HG02852 (cell line): ENCODE measurements around the gene MPRIP.

Experiments used
- ATAC-seq: cut with Tn5 transposase; IDR thresholded peaks from one replicate; pipeline ENCODE4 v1.9.1; 2021; ENCODE audit warnings: mild to moderate bottlenecking, moderate library complexity; ENCODE audit not compliant: unreplicated experiment

The MPRIP gene

DNA sequence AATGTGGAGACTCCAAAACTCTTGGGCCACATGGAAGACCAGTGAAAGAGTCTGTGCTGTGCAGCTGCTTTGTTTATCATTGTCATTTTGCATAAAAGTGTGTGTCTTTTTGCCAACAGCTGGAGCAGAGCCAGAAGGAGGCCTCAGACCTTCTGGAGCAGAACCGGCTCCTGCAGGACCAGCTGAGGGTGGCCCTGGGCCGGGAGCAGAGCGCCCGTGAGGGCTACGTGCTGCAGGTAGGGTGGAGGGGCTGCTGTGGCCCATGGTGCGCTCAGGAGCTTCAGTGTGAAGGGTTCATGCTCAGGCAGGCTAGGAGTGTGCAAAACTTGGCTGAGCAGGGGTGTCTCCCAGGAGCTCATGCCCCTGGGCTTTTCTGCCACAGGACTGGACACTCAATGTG is 118.9 kb downstream of the MPRIP start:
- no peak for ATAC-seq

DNA sequence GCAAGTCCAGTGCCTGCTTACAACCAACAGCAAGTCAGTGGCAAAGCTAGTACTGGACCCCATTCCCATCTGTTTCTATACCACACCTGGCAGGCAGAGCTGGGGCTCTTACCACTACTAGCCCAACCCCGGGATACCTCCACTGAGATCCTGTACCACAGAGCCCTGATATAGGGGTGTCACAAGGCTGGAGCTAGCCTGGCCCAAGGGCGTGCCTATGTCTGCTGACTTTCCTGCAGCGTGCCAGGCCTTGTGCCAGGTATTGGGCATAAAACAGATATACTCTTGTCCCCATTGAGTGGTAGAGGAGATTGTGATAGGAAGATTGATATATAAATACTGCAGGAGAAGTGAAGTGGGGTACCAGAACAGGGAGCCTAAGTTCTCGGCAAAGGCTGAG is 119.5 kb downstream of the MPRIP start:
- ATAC-seq = no peak

DNA sequence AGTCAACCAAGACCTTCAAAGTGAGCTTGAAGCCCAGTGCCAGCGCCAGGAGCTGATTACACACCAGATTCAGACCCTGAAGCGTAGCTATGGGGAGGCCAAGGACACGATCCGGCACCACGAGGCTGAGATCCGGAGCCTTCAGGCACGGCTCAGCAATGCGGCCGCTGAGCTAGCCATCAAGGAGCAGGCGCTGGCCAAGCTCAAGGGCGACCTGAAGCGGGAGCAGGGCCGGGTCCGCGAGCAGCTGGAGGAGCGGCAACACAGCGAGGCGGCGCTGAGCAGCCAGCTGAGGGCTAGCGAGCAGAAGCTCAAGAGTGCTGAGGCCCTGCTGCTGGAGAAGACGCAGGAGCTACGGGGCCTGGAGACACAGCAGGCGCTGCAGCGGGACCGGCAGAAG is 121.9 kb downstream of the MPRIP start:
- ATAC-seq = no peak

DNA sequence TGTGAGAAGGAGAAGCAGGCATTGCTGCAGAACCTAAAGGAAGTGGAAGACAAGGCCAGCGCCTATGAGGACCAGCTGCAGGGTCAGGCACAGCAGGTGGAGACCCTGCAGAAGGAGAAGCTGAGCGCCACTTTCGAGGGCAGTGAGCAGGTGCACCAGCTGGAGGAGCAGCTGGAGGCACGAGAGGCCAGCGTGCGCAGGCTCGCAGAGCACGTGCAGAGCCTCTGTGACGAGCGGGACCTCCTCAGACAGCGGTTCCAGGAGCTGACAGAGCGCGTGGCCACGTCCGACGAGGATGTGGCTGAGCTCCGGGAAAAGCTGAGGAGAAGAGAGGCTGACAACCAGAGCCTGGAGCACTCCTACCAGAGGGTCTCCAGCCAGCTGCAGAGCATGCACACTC is 122.4 kb downstream of the MPRIP start:
- no peak for ATAC-seq

DNA sequence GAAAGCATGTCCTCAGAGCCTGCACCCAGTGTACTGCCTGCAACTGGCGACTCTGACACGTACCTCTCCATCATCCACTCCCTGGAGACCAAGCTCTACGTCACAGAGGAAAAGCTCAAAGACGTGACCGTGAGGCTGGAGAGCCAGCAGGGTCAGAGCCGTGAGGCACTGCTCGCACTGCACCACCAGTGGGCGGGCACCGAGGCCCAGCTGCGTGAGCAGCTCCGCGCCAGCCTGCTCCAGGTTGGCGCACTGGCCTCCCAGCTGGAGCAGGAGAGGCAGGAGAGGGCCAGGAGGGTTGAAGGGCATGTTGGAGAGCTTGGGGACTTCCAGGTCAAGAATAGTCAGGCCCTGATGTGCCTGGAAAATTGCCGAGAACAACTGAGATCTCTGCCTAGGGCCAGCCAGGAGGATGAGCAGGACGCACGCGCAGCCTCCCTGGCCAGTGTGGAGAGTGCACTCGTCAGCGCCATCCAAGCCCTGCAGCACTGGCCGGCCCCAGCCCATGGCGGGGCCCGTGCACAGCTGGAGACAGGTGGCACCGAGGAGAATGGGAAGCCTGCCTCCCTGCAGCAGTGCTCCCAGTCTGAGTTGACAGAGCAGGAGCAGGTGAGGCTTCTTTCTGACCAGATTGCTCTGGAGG is 123.5 kb downstream of the MPRIP start:
- no peak for ATAC-seq

DNA sequence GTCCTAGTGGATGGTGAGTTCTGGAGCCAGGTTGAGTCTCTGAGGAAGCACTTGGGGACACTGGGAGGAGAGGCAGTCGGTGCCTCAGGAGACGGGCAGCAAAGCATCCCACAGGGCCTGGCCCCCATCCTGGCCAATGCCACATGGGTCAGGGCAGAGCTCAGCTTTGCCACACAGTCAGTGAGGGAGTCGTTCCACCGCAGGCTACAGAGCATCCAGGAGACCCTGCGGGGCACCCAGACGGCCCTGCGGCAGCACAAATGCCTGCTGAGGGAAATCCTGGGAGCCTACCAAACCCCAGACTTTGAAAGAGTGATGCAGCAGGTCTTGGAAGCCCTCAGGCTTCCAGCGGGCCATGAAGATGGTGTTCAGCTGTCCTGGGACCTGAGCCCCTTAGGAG is 124.2 kb downstream of the MPRIP start:
- ATAC-seq = no peak

DNA sequence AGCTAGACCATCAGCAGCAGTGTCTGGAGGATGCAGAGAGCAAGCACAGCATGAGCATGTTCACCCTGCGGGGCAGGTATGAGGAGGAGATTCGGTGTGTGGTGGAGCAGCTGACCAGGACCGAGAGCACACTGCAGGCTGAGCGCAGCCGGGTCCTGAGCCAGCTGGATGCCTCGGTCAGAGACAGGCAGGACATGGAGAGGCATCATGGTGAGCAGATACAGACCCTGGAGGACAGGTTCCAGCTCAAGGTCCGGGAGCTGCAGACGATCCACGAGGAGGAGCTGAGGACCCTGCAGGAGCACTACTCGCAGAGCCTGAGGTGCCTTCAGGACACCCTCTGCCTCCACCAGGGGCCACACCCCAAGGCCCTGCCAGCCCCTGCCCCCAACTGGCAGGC is 125.1 kb downstream of the MPRIP start:
- ATAC-seq = no peak

DNA sequence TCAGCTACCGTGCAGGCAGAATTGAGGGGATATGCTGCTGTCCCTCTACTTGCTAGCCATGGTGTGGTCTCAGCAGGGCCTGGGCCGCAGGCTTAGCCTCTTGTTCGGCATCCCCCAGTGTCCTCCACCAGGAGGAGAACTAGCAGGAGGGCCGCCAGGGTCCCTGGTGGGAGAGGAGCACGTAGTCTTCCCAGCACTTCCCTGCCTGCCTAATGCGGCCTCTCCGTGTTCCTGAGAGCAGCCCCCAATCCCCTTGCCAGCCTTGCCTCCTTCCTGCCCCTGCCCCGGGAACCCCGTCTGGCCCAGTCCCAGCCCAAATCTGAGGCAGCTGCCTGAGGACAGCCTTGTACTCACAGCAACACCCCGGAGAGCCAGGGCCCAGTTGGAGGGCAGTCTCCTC is 125.7 kb downstream of the MPRIP start:
- ATAC-seq = no peak

DNA sequence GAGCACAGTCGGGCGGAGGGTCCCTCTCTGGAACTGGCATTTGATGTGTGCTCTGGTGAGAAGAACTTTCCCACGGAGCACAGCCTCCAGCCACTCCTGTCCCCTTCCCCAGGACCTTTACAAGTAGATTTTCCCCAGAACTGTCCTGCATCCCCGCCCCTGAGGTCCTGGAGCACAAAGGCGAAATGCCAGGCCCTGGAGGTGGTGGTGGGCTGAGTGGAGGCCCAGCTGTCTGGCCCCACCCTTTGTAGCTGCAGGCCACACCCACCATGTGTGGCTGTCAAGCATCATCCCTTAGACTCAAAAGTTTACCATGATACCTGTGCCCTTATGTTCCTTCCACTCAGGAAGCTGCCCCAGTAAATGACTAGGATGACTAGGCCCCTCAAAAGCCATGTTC is 126.1 kb downstream of the MPRIP start:
- no peak for ATAC-seq

DNA sequence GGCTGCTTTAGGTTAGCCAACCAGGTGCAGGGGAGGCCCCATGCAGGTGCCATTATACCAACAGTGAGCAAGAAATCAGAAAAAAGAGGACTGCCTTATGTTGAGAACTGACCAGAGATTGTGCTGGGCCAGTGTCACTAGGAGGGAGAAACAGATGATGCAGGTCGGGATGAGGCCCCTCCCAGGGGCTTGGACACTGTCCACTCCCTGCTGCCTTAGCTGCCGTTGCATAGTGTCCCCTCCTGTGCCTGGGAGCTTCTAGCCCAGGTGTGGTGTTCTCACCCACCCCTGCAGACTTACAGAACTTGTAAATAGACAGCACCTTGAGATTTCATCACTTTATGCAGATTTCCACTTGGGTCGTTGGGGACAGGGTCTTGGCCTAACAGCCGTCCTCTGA is 127.1 kb downstream of the MPRIP start:
- ATAC-seq = no peak

DNA sequence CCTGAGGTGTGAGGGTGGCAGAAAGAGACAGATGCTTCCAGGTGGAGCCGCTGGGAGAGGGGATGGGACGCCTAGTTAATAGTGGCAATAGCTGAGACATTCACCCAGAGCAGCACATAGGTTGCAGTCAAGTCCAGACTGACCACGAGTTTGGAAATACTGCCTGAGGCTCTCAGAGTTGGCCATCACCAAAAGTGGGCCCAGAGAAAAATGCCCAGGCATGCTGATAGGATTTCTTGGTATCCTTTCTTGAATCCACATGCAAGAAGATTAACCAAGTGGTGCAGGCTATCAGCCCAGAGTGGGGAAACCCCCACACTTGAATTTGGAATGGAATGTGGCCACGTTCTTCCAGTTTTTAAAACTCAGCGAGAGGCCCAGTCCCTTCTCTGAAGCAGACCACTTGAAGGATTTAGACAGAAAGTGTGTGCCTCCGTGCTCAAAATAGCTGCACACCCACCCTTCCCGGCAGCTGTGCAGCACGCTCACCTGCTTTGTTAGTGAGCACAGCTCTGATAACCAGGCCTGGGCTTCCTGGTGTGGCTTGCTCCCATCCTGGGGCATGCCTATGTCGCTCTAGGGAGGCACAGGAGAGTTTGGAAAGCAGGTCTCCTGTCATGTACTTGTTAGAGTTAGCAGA is 128.2 kb downstream of the MPRIP start:
- ATAC-seq = no peak

DNA sequence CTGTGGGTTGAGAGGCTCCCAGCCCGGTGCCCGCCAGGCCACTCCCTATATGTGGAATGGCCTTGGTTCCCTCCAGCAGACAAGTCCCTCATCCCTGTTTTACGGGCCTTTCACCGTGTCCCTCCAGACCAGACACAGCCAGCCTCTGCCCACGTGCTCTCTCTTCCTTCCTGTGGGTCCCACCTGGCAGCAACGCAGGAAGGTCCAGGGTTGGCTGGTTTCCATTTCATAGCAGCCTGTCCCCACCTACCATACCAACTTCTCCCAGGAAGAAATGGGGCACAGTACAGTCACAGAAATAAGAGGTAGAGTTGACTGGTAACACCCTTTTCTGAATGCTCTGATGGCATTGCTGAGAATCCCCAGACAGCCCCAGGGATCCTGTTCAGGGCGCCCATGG is 128.9 kb downstream of the MPRIP start:
- no peak for ATAC-seq

DNA sequence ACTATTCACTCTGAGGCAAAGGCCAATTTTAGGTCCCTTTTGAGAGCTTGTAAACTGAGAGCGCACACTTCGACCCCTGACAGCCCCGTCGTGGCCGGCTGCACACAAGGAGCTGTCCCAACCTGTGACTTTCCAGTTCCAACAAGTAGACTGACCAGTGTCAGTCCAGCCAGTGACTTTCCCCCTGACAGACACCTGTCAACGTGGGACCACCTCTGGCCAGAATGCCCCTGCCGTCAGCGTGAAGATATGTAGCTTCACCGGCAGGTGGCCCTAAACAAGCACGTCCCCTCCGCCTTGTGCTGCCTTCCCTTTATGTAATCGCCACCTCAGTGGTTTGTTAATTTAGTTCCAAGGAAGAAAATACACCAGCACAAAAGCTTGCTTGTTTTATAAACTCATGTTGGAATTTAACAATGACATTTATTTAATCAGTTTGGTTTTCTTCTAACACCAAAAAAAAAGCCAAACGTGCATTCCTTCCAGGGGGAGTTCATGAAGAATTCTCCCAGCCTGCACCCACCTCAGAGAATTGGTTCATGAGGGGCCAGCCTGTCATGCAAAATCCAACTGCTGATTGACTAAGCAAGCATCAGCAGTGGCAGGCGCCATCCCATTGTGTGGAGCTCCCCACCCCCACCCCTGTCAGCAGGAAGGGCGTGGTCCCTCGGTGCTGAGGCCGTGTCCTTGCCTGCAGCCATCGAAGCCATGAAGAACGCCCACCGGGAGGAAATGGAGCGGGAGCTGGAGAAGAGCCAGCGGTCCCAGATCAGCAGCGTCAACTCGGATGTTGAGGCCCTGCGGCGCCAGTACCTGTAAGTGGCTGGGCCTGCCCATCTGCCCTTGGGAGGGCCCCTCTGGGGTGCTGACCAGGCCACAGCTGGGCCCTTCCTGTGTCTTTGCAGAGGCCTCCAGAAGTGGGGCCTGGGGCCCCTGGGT is 130.0 kb downstream of the MPRIP start:
- no peak for ATAC-seq

DNA sequence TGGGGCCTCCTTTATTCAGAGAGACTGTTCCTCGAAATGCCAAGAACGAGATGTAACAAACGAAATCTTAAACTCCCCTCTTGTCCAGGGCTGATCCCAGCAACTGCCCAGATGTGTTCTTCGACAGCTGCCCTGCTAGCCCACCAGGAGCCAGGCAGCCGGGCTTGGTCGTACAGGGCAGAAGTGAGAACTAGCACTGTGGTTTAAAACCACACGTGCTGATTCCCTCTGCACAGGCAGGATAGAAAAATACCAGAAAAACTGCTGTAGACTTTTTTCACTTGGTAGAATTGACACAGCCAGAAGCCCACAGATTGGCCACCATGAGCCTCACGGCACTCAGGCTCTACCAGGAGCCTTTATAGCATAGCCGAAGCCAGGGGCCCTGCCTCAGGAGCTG is 130.7 kb downstream of the MPRIP start:
- ATAC-seq = no peak

DNA sequence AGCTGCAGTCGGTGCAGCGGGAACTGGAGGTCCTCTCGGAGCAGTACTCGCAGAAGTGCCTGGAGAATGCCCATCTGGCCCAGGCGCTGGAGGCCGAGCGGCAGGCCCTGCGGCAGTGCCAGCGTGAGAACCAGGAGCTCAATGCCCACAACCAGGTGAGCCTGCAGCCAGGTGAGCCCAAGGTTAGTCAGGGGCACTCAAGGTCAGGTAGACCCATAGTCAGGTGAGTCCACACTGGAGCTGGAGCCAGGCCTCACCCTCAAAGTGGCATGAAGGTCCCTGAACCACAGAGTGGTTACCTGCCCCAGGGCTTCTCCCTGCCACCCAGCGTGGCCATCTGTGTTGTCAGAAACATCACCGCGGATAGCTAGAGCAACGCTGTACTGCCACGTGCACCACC is 131.7 kb downstream of the MPRIP start:
- no peak for ATAC-seq

DNA sequence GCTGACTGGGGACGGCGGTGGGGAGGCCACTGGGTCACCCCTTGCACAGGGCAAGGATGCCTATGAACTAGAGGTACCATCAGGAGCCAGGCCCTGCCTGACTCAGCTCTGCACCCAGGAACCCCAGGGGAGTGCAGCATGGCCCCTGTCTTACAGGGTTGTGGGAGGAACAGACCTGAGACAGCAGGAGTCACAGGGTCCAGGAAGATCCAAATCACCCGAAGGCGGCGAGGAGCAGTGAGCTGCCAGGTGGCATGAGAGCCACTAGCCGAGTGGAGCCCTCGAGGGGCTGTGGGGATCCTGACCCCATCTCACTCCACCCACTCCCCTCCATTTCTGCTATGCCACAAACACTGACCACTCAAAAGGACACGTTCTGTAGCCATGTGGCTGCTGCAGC is 133.1 kb downstream of the MPRIP start:
- ATAC-seq = no peak

DNA sequence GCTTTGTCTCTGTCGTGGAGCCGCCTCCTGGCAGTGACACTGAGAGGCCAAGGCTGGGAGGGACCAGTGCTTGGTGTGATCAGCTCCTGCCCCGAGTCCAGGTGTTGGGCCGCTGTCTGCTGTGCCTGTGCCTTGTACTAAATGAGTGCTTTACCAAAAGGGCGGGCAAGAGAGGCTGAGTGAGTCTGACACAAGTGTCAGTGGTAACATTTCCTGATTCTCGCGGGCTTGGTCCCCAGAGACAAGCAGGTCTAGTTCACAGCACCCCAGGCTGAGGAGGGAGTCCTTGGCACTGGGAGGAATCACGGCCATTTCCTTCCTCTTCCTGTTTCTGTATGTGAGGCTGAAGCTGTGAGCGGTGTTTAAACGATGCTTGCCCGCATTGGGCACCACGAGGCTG is 133.7 kb downstream of the MPRIP start:
- no peak for ATAC-seq

DNA sequence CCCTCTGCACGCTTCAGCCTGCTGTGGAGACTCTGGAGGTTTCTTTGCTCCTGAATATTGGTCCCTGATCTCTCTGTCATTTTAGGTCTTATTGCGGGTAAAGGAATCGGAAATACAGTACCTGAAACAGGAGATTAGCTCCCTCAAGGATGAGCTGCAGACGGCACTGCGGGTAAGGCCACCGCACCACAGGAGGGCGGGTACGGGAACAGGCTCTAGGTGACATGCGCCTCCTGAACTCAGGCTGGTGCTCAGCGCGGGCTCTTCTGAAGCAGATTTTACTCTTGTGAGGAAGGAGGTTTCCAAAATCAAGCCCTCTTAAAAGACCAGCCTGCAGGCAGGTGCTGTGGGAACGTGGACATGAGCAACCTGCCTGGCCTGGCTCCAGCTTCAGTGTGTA is 134.1 kb downstream of the MPRIP start:
- ATAC-seq = no peak

DNA sequence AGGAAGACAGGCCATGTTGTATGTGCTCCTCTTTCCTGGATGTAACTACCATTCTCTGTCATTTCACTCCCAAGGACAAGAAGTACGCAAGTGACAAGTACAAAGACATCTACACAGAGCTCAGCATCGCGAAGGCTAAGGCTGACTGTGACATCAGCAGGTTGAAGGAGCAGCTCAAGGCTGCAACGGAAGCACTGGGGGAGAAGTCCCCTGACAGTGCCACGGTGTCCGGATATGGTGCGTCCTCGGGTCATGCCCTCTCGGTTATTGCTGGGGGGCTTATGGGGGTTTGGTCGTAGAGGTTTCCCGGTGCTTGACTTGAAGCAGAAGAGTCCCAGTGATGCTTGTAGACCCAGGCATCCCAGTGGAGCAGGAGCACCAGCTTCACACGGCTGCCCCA is 134.9 kb downstream of the MPRIP start:
- no peak for ATAC-seq

DNA sequence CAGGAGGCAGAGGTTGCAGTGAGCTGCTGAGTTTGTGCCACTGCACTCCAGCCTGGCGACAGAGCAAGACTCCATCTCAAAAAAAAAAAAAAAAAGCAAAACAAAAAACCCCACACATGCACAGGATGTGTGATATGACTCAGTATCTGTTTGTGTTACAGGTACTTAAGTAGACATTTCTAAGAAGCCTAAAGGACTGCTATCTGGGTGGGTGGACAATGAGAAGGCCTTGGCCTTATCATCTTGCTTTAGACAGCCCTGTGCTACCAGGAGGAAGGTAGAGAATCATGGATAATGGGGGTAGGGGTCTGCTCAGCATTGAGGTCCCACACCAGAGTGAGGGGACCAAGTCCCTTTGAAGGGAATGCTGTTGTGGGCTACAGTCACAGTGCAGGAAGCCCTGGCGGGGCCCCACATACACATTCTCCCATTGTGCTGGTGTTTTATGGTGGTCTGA is 137.1 kb downstream of the MPRIP start:
- ATAC-seq = peak; percentile 66

DNA sequence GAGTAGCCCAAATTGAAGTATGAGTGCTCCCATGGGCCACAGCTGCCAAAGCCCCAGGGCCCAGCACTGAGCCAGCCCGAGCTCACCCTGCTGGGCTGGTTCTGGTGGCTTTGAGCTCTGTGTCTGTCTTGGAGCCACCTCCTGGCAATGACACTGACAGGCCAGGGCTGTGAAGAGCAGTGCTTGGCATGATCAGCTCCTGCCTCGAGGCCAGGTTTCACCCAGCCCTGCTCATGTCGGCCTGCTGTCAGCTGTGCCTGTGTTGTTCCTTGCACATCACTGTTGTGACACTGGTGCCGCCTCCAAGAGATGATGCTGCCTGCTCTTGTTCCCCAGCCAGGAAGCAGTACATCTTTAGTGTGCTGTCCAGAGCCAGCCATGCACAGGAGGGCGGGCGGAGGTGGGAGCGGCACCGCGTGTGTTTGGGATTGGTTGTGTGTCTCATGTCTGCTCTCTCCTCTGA is 137.9 kb downstream of the MPRIP start:
- ATAC-seq = no peak
